Measurements from ENCODE around the gene TUBB8B. TPM values are rescaled to one million over a fixed set of nuclear protein-coding genes. Genes with fewer than 3 reads are reported as not detected.
A peak's percentile ranks its signal among the peaks of the same experiment; 100 is the strongest.
"Not testable (repeated sequence)": the region's sequence is repeated elsewhere in the genome, so short reads cannot be mapped to it uniquely, and the experiment has no call there.

TUBB8B gene
- total RNA-seq (2022) (0.91 and 1.4 TPM in 2 replicates), Bru-seq, nascent RNA (percentile 29 among the genes with signal in this experiment), BruChase-seq, experiment 1, labeled RNA remaining after a 2-hour chase (percentile 24 among the genes with signal in this experiment), BruChase-seq, experiment 2, labeled RNA remaining after a 6-hour chase (percentile 19 among the genes with signal in this experiment)
- long read RNA-seq = 0 reads

DNA sequence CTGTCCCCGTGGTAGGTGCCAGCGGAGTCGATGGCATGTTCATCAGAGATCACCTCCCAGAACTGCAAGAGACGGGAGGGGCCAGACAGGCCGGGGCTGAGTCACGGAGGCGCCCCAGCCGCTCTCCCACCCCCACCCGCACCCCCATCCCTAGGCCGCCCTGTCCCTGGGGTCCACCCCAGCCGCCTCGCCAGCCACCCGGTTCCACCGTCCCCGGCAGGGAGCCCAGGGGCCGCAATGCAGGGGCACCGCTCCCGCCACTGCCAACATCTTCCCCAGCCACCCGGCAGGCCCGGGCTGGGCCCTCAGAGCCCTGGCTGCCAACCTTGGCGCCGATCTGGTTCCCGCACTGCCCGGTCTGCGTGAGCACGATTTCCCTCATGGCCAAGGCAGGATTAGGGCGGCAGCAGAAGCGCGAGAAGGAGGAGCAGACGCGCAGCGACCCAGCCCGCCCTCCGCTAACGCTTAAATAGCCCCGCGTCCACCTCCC is at the start of gene TUBB8B:
TUBB8B (minus strand) TSS at position 440 of the 490 bp plus-strand sequence; CDS start at position 382, 58 bp downstream.
- H3K9me3 ChIP-seq; CTCF ChIA-PET; BruUV-seq (replicated peaks); H3K4me1 Mint-ChIP-seq (ENCODE audit: low read depth, unreplicated experiment); H3K4me3 ChIP-seq (ENCODE audit: low read depth, low read length); H3K9me3 Mint-ChIP-seq (ENCODE audit: unreplicated experiment); H3K27me3 Mint-ChIP-seq (ENCODE audit: insufficient read depth, unreplicated experiment); H3K36me3 ChIP-seq (ENCODE audit: control insufficient read depth, insufficient read depth, low read length); DNase-seq; POLR2A ChIA-PET; intact Hi-C loops (cut with micrococcal nuclease; ENCODE audit: unreplicated experiment); H3K27me3 ChIP-seq (replicated peaks; ENCODE audit: control insufficient read depth, insufficient read depth, low read length); H3K4me1 ChIP-seq; H3K4me3 Mint-ChIP-seq (ENCODE audit: unreplicated experiment); H3K27ac Mint-ChIP-seq (ENCODE audit: unreplicated experiment); H3K36me3 Mint-ChIP-seq (ENCODE audit: insufficient read depth, unreplicated experiment): not testable (repeated sequence)

GRCh38 chr18:97252-97914 is 48.0 kb upstream of the TUBB8B start:
- POLR2A ChIA-PET; H3K27me3 Mint-ChIP-seq (ENCODE audit: insufficient read depth, unreplicated experiment); BruUV-seq (replicated peaks); H3K9me3 ChIP-seq; H3K27ac Mint-ChIP-seq (ENCODE audit: unreplicated experiment); DNase-seq; H3K4me3 Mint-ChIP-seq (ENCODE audit: unreplicated experiment); H3K4me1 ChIP-seq; H3K9me3 Mint-ChIP-seq (ENCODE audit: unreplicated experiment); H3K36me3 ChIP-seq (ENCODE audit: control insufficient read depth, insufficient read depth, low read length); intact Hi-C loops (cut with micrococcal nuclease; ENCODE audit: unreplicated experiment); H3K27me3 ChIP-seq (replicated peaks; ENCODE audit: control insufficient read depth, insufficient read depth, low read length); H3K4me3 ChIP-seq (ENCODE audit: low read depth, low read length); CTCF ChIA-PET: not testable (repeated sequence)
- peaks cover 17% of the 10 kb centered on the region for H3K4me1 Mint-ChIP-seq (ENCODE audit: low read depth, unreplicated experiment)
- TF ChIP-seq, protein P1, sequence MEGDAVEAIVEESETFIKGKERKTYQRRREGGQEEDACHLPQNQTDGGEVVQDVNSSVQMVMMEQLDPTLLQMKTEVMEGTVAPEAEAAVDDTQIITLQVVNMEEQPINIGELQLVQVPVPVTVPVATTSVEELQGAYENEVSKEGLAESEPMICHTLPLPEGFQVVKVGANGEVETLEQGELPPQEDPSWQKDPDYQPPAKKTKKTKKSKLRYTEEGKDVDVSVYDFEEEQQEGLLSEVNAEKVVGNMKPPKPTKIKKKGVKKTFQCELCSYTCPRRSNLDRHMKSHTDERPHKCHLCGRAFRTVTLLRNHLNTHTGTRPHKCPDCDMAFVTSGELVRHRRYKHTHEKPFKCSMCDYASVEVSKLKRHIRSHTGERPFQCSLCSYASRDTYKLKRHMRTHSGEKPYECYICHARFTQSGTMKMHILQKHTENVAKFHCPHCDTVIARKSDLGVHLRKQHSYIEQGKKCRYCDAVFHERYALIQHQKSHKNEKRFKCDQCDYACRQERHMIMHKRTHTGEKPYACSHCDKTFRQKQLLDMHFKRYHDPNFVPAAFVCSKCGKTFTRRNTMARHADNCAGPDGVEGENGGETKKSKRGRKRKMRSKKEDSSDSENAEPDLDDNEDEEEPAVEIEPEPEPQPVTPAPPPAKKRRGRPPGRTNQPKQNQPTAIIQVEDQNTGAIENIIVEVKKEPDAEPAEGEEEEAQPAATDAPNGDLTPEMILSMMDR (IDR thresholded peaks at IDR 0.05; ENCODE audit: insufficient read depth in 1 of 2, low read depth in 1 of 2, low read length in 1 of 2, severe bottlenecking in 1 of 2, unreplicated experiment in 1 of 2) = peak; percentile 16 to 59
- peaks cover 17% of the 10 kb centered on the region for H3K36me3 Mint-ChIP-seq (ENCODE audit: insufficient read depth, unreplicated experiment)

- H3K4me3 Mint-ChIP-seq (ENCODE audit: unreplicated experiment); H3K27me3 Mint-ChIP-seq (ENCODE audit: insufficient read depth, unreplicated experiment); POLR2A ChIA-PET; CTCF ChIA-PET; BruUV-seq (replicated peaks); intact Hi-C loops (cut with micrococcal nuclease; ENCODE audit: unreplicated experiment); H3K27ac Mint-ChIP-seq (ENCODE audit: unreplicated experiment); H3K4me1 ChIP-seq; H3K4me3 ChIP-seq (ENCODE audit: low read depth, low read length); H3K9me3 Mint-ChIP-seq (ENCODE audit: unreplicated experiment); H3K27me3 ChIP-seq (replicated peaks; ENCODE audit: control insufficient read depth, insufficient read depth, low read length); H3K9me3 ChIP-seq; H3K36me3 ChIP-seq (ENCODE audit: control insufficient read depth, insufficient read depth, low read length): not testable (repeated sequence)
- peaks cover 15% of the 10 kb centered on the region for H3K4me1 Mint-ChIP-seq (ENCODE audit: low read depth, unreplicated experiment)
- peak in 1 of 2 experiments; percentile 47 for DNase-seq
- H3K36me3 Mint-ChIP-seq (ENCODE audit: insufficient read depth, unreplicated experiment) = peaks cover 17% of the 10 kb centered on the region
- TF ChIP-seq, protein P1 (IDR thresholded peaks at IDR 0.05; ENCODE audit: insufficient read depth in 1 of 2, low read depth in 1 of 2, low read length in 1 of 2, severe bottlenecking in 1 of 2, unreplicated experiment in 1 of 2) = peak in 1 of 2 experiments; percentile 46
Observed at GRCh38 chr18:96767-97131, 47.3 kb upstream of the TUBB8B start.

- H3K27me3 ChIP-seq (replicated peaks; ENCODE audit: control insufficient read depth, insufficient read depth, low read length); H3K4me3 ChIP-seq (ENCODE audit: low read depth, low read length); intact Hi-C loops (cut with micrococcal nuclease; ENCODE audit: unreplicated experiment); H3K9me3 Mint-ChIP-seq (ENCODE audit: unreplicated experiment); H3K9me3 ChIP-seq; H3K4me1 ChIP-seq; H3K27me3 Mint-ChIP-seq (ENCODE audit: insufficient read depth, unreplicated experiment); DNase-seq; POLR2A ChIA-PET; H3K36me3 ChIP-seq (ENCODE audit: control insufficient read depth, insufficient read depth, low read length); CTCF ChIA-PET; BruUV-seq (replicated peaks); H3K4me3 Mint-ChIP-seq (ENCODE audit: unreplicated experiment): not testable (repeated sequence)
- Mint-ChIP-seq H3K27ac (ENCODE audit: unreplicated experiment) (peak overlapping the region; percentile 63), H3K4me1 (ENCODE audit: low read depth, unreplicated experiment) (peaks cover 12% of the 10 kb centered on the region), H3K36me3 (ENCODE audit: insufficient read depth, unreplicated experiment) (peaks cover 17% of the 10 kb centered on the region)
Observed at GRCh38 chr18:96101-96766, 46.8 kb upstream of the TUBB8B start.

DNA sequence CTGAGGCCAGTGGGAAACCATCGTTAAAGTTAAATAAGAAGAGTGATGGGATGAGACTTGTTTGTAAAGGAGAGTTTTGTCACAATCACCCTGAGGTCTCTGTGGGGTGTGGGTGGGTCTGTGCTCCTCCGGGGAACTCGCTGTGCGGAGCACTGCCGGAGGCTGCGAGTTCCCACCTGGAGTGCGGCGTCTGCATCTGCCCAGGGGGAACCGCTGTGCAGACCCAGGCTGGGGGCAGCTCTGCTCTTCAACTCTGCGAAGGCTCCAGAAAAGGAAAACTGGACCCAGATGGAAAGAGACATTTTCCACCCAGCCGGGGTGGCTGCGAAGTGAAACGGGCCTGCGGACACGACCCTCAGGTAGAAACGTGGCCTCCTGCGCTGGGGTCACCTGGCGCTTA is 46.2 kb upstream of the TUBB8B start:
- H3K36me3 ChIP-seq (ENCODE audit: control insufficient read depth, insufficient read depth, low read length); H3K9me3 ChIP-seq; CTCF ChIA-PET; H3K4me3 Mint-ChIP-seq (ENCODE audit: unreplicated experiment); POLR2A ChIA-PET; BruUV-seq (replicated peaks); H3K27me3 ChIP-seq (replicated peaks; ENCODE audit: control insufficient read depth, insufficient read depth, low read length); H3K27me3 Mint-ChIP-seq (ENCODE audit: insufficient read depth, unreplicated experiment); intact Hi-C loops (cut with micrococcal nuclease; ENCODE audit: unreplicated experiment); H3K4me1 ChIP-seq; H3K4me3 ChIP-seq (ENCODE audit: low read depth, low read length); H3K9me3 Mint-ChIP-seq (ENCODE audit: unreplicated experiment); DNase-seq: not testable (repeated sequence)
- H3K4me1 Mint-ChIP-seq (ENCODE audit: low read depth, unreplicated experiment) = peaks cover 19% of the 10 kb centered on the region
- peak overlapping the region; percentile 63 for H3K27ac Mint-ChIP-seq (ENCODE audit: unreplicated experiment)
- peaks cover 17% of the 10 kb centered on the region for H3K36me3 Mint-ChIP-seq (ENCODE audit: insufficient read depth, unreplicated experiment)

Measured in Caco-2 (cell line).